Thoracic aorta (tissue), 2 donors: ENCODE results near the gene GMDS. TPM values are rescaled to one million over a fixed set of nuclear protein-coding genes. Genes with fewer than 3 reads are reported as not detected.
A peak's percentile ranks its signal among the peaks of the same experiment; 100 is the strongest.

Experiments
- ATAC-seq: fragments of 150-250 bp; one replicate; pipeline ENCODE4 v1.8.0; 2017; ENCODE audit warnings: low read depth; ENCODE audit not compliant: insufficient number of reproducible peaks, low FRiP score
- DNase-seq: peaks from one replicate; pipeline ENCODE4 v3.0.0-alpha.2; 2020; ENCODE audit warnings: low spot score
- H3K27ac ChIP-seq, 2 donors: fragments of 200-600 bp; sonication (generic); 1 replicate in 1 of 2; 2 replicates in 1 of 2; pipeline ENCODE4 v1.5.1; 2016; ENCODE audit warnings: mild to moderate bottlenecking in 2 of 2, moderate library complexity in 2 of 2
- H3K27me3 ChIP-seq: fragments of 200-600 bp; sonication (generic); replicated peaks from 2 replicates; pipeline ENCODE4 v1.6.0; 2016; ENCODE audit warnings: mild to moderate bottlenecking; ENCODE audit not compliant: insufficient read depth
- H3K36me3 ChIP-seq: fragments of 200-600 bp; sonication (generic); one replicate; pipeline ENCODE4 v1.5.1; 2016
- H3K4me1 ChIP-seq, 2 donors: fragments of 200-600 bp; sonication (generic); 1 replicate in 1 of 2; 2 replicates in 1 of 2; pipeline versions ENCODE4 v1.5.1 to v1.6.0; 2016; ENCODE audit warnings: low read depth in 2 of 2, mild to moderate bottlenecking in 1 of 2; ENCODE audit not compliant: control insufficient read depth in 1 of 2
- H3K4me3 ChIP-seq: fragments of 200-600 bp; sonication (generic); 2 replicates; pipeline ENCODE4 v1.5.1; 2016; ENCODE audit warnings: mild to moderate bottlenecking
- H3K9me3 ChIP-seq: fragments of 200-600 bp; sonication (generic); 2 replicates; pipeline ENCODE4 v1.5.1; 2016
- CTCF ChIP-seq: fragments of 200-600 bp; sonication (generic); IDR thresholded peaks from one replicate; pipeline ENCODE4 v1.5.1; 2019; ENCODE audit warnings: antibody characterized with exemption
- total RNA-seq, 2 donors: library from RNA; depleted of rRNA; stranded (reverse); fragments of >200 nt; gene quantifications; one replicate each; pipeline versions ENCODE4 v1.1.0 to v1.2.3, GENCODE V29; 2016

Gene GMDS
- total RNA-seq, 2 donors from 2014 or later = 87.8 to 87.9 TPM

GRCh38 chr6:1858196-1858595 lies 387.2 kb downstream of the GMDS start:
- no peak for TF ChIP-seq CTCF
- ATAC-seq (no peak), DNase-seq (no peak)
- Histone ChIP-seq H3K27ac (no peak overlapping the region), H3K27me3 (no peaks in the 10 kb centered on the region), H3K4me1 (peaks cover 0 to 51% of the 10 kb centered on the region in 2 donors), H3K36me3 (no peaks in the 10 kb centered on the region), H3K4me3 (peak overlapping the region; percentile 11), H3K9me3 (no peaks in the 10 kb centered on the region)

- no peaks in the 10 kb centered on the region for H3K36me3 ChIP-seq
- no peaks in the 10 kb centered on the region for H3K27me3 ChIP-seq
- no peaks in the 10 kb centered on the region for H3K9me3 ChIP-seq
- TF ChIP-seq CTCF = no peak
- H3K4me3 ChIP-seq = no peak overlapping the region
- H3K4me1 ChIP-seq = peaks cover 0 to 36% of the 10 kb centered on the region in 2 donors
- no peak overlapping the region for H3K27ac ChIP-seq
- no peak for DNase-seq
- no peak for ATAC-seq
Measured at GRCh38 chr6:1856381-1856780, 389.0 kb downstream of the GMDS start.

GRCh38 chr6:1855890-1856289 lies 389.5 kb downstream of the GMDS start:
- no peak overlapping the region for H3K27ac ChIP-seq
- no peak for TF ChIP-seq CTCF
- peaks cover 0 to 34% of the 10 kb centered on the region in 2 donors for H3K4me1 ChIP-seq
- ATAC-seq (no peak), DNase-seq (no peak)
- H3K4me3 ChIP-seq = no peak overlapping the region
- no peaks in the 10 kb centered on the region for H3K36me3 ChIP-seq
- no peaks in the 10 kb centered on the region for H3K9me3 ChIP-seq
- H3K27me3 ChIP-seq = no peaks in the 10 kb centered on the region

GRCh38 chr6:1854296-1854695 lies 391.1 kb downstream of the GMDS start:
- ATAC-seq = no peak
- no peak overlapping the region for H3K4me3 ChIP-seq
- H3K27me3 ChIP-seq = no peaks in the 10 kb centered on the region

GRCh38 chr6:1853761-1854160 lies 391.6 kb downstream of the GMDS start:
- ATAC-seq = no peak
- no peak for DNase-seq
- H3K9me3 ChIP-seq = no peaks in the 10 kb centered on the region
- H3K27ac ChIP-seq = no peak overlapping the region
- no peaks in the 10 kb centered on the region for H3K36me3 ChIP-seq
- H3K4me3 ChIP-seq = no peak overlapping the region
- H3K4me1 ChIP-seq = peaks cover 0 to 33% of the 10 kb centered on the region in 2 donors
- no peak for TF ChIP-seq CTCF
- no peaks in the 10 kb centered on the region for H3K27me3 ChIP-seq

More at GRCh38 chr6:1854296-1854695, 391.1 kb downstream of the GMDS start:
- Histone ChIP-seq H3K9me3 (no peaks in the 10 kb centered on the region), H3K36me3 (no peaks in the 10 kb centered on the region), H3K4me1 (peaks cover 0 to 39% of the 10 kb centered on the region in 2 donors), H3K27ac (no peak overlapping the region)
- no peak for TF ChIP-seq CTCF
- no peak for DNase-seq
